Left cardiac atrium (tissue), 4 donors: ENCODE data around the gene PRPF40A. TPM values are rescaled to one million over a fixed set of nuclear protein-coding genes. Genes with fewer than 3 reads are reported as not detected.

Experiments used
- ATAC-seq, 2 donors: fragments of 200-7000 bp; cut with Tn5 transposase; one replicate each; pipeline ENCODE4 v1.9.1; 2020; ENCODE audit warnings: mild to moderate bottlenecking in 2 of 2, moderate library complexity in 2 of 2
- DNase-seq: peaks from one replicate; pipeline ENCODE4 v3.0.0-alpha.2; 2020
- intact Hi-C, 2 donors: fragments of 100-400 bp; cut with DNase I; formaldehyde crosslinking; loops; one replicate each; pipeline versions ENCODE4 v1.14.1 to v1.15.1; 2022 to 2023
- total RNA-seq, 2 donors: library from RNA; stranded (reverse); fragmentation: NEBNext Ultra II Directional; extraction: Animal tissue kit (Norgen Biotek cat#: 25700); gene quantifications; one replicate each; pipeline ENCODE4 v1.2.1, GENCODE V29; 2021
- donor health status: DM: no; HTN: yes; CAD: no.
- donor health status: DM: no; HTN: yes; CAD: no; lungs with severe emphysema.
- donor health status: DM: yes; HTN: yes; CAD: no.
- donor health status: Dilated cardiomyopathy.

The PRPF40A gene
- total RNA-seq, 2 donors from 2014 or later: 36.7 to 51.1 TPM

DNA sequence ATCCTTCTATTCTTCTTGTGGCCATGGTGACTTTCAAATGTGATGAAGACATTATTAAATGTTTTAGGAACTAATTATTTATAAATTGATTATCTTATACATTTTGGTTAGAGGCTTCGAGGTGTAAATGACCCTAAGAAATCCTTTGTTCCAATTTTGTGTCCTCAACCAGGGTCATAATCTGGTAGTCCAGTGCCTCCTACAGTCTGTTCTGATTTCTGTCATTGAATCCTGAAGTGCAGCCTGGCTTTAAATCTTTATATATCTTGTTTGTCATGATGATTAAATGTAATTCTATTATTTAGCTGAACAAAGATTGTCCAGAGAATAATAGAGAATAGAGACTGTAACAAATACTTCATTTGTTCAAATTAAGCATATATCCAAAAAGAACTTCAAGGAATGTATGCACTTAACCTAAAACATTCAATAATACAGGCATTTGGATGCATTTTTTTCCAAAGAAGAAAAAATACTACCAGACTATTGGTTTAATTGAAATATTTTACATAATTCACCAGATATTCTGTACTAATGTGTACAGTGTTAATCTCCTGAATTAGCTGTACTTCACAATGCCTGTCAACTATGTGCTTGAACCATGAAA lies 89.8 kb downstream of the PRPF40A start:
- ATAC-seq: peak in 1 of 2 donors; percentile 63

DNA sequence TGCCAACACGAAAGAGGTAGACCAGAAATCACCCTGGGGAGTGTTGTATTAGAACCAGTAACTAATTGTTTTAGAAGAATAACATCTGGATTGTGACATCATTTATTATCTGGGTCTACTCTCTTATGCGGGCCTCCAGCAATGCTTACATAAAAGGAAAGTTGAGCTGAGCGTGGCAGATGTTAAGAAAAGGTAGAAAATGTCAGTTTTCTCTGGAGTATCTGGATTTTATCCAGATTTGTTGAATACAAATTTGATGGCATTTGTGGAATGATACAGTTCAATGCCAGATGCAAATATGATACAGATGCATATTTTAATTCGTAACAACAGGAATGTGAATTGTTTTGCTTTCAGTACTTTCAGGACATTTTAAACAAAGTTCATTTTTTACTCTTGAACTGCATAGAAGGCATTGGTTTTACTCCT lies 90.3 kb downstream of the PRPF40A start:
- ATAC-seq (no peak), DNase-seq (no peak)
- intact Hi-C loops: loop anchor here in 1 of 2 donors (5.0 to 10.0 kb wide), 2 partner anchors 292 to 590 kb away; partner anchors contain the start of gene FMNL2

More for the DNA sequence above, 89.8 kb downstream of the PRPF40A start:
- DNase-seq: no peak
- intact Hi-C loops: loop anchor here in 1 of 2 donors (5.0 to 10.0 kb wide), 2 partner anchors 293 to 590 kb away; partner anchors contain the start of gene FMNL2

DNA sequence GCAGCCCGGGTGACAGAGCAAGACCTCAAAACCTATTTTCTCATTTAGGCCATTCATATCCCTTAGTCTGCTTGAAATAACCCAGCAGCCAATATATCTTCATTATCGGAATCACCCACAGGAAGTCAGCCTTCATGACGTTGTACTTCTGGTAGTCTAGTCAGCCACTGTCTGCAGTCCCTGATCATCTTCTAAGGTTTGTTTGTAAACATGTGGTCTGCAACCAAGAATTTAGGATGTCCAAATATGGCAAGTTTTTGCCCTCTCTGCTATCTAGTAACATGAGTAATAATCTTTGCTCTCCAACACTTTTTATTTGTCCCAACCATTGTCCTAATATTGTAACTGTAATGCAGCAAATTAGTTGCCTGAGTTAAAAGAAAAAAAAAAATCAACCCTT lies 92.5 kb downstream of the PRPF40A start:
- ATAC-seq: no peak
- no peak for DNase-seq
- intact Hi-C loops: loop anchor here in 1 of 2 donors (5.0 to 10.0 kb wide), 2 partner anchors 290 to 588 kb away; partner anchors contain the start of gene FMNL2

DNA sequence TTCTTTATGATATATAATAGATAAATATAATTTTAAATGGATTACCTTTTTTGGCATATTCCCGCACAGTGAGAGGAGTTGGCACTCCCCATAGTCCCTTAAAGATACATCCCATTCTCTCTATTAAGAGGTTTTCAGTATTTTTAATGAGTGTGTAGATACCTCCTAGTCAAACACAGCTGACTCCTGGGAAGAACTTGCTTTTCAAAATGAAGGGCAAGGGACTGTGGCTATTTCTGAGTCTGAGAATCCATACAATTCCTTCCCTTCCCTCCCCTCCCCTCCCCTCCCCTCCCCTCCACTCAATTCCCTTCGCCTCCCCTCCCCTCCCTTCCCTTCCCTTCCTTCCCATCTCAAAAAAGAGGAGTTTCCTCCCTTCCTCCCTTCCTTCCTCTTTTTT lies 93.5 kb downstream of the PRPF40A start:
- intact Hi-C loops: loop anchor here in 1 of 2 donors (10.0 kb wide), 1 partner anchor 289 kb away; the partner anchor contains the start of gene FMNL2
- ATAC-seq (no peak), DNase-seq (no peak)

DNA sequence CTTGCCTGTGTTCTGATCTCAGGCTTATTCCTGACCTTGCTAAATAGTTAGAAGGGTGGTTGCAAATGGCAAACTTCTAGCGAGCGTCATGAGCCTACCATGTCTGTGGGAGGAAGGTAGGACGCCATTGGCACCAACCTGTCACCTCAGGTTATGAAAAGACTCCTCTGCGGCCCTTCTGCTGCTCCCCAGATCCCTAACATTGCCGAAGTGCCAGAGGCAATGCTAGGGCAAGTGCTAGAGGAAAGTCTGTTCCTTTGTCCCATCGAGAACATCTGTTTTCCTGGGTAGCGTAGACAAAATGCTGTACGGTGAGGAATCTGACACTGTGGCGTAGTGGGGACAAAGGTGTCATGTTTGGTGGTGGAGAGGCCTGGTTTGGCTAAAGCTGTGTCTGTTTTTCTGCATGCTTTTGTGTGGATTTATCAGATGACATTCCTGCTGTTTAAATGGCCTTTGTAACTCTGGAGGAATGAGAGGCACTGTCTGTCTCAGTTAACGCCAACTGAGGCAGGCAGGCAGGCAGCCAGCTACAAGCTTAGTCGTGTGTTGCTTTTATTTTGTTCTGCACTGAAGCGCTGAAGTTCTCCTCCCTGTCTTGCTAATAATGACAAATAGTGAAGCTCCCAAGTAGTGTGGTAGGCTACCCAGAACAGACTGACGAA lies 94.1 kb downstream of the PRPF40A start:
- ATAC-seq (no peak), DNase-seq (no peak)
- intact Hi-C loops: loop anchor here in 1 of 2 donors (10.0 kb wide), 1 partner anchor 288 kb away; the partner anchor contains the start of gene FMNL2

DNA sequence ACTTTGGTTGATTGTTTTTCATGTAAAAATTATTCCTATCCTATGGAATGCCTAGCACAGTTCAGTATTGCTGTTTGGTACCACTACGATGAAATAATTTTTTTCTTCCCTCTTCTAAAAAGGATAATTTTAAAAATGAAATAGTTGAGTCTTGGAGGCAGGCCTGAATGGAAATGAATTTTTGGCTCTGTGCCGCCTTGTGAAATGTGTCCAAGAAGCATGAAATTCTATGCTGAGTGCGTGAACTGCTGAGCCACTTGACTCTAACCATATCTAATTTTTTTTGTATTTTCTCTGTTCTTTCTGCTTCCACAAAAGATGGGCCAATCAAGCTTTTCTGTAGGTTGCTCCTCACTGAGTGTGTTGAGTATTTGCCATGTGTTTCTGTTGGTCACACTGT lies 95.0 kb downstream of the PRPF40A start:
- no peak for ATAC-seq
- no peak for DNase-seq
- intact Hi-C loops: loop anchor here in 1 of 2 donors (10.0 kb wide), 1 partner anchor 287 kb away; the partner anchor contains the start of gene FMNL2

DNA sequence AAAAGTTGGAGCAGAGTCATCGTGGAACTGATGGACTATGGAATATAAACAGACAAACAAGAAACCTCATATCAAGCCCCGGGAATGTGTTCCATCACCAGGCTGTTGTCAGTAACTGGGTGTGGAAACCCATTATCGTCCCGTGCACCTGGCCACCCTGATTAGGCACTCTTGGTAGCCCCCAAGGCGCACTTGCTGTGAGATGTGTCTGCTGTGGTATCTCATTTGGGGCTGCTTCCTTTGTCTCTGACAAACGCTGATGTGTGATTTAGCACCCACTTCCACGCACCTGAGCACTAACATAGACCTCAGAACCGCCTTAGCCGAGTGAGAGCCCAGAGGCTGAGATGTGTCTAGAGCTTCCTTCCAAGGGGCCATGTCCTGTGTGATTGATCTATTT lies 96.3 kb downstream of the PRPF40A start:
- intact Hi-C loops: loop anchor here in 1 of 2 donors (10.0 kb wide), 1 partner anchor 286 kb away; the partner anchor contains the start of gene FMNL2
- no peak for ATAC-seq
- no peak for DNase-seq

DNA sequence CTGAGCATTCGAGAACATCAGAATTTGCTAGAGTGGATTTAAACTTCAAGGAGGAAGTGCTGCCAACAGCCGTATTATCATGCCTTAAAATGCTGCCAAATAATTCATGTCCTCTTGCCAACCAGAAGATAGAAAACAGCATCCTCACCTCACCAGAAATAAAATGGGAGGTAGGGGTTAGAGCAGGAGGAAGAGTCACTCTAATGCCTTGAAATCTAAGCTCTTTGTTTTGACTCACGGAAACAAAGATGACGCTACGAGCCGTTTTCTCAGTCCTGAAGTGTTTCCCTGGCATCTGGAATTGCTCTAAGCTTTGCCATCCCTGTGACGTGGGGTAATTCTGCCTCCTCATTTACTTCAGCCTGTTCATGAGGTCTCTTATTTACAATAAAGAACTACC lies 97.1 kb downstream of the PRPF40A start:
- DNase-seq (no peak), ATAC-seq (peak; percentile 38 to 72)
- intact Hi-C loops: loop anchor here in 1 of 2 donors (10.0 kb wide), 1 partner anchor 285 kb away; the partner anchor contains the start of gene FMNL2

DNA sequence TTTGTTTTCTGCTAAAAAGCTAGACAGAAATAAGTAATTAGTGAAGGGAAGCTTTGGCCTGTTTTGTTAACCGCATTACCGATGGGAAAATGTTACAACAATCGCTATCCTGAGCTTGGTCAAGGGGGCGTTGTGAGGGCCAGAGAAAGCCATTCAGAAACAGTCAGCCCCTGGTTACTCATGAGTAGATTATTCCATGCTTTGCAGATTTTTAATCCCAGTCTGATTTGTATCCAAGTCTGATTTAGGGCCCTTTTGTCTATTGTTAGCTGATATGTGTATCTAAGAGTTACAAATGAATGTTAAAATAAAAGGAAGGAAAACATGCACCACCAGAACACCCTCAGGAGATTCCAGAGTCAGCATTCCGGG lies 99.1 kb downstream of the PRPF40A start:
- no peak for ATAC-seq
- intact Hi-C loops: no loop called here
- DNase-seq: no peak

DNA sequence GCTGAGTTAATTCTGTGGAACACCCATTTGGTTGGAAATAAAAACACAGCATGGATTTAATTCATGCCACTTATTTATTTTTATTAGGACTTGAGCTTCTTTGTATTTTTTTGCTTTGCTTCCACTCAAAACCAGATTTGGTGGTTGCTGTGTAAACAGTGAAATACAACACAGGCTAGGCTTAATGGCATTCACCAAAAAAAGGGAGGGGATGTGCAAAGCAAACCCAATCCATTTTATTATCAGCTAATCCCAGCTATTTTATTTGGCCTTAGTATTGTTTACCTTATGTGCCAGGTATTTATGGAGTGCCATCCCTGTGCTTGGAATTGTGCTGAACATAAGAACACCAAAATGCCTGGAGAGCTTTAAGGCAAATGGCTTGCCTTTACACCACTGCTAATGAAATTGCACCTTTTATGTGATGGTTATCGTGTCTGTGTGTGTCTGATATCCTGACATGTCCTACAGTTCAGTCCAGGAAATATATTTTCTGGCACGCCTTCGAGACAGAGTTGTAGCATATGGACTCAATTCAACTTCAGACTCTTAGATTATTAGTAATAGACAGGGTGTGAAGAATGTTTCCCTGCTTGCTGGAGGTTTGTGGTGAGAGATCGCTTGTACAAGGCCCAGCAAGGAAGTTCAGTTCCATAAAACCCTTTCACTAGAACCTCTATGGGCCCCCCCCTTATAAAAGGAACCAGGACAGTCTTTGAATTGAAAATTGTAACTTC lies 99.6 kb downstream of the PRPF40A start:
- intact Hi-C loops: no loop called here
- DNase-seq (no peak), ATAC-seq (no peak)

DNA sequence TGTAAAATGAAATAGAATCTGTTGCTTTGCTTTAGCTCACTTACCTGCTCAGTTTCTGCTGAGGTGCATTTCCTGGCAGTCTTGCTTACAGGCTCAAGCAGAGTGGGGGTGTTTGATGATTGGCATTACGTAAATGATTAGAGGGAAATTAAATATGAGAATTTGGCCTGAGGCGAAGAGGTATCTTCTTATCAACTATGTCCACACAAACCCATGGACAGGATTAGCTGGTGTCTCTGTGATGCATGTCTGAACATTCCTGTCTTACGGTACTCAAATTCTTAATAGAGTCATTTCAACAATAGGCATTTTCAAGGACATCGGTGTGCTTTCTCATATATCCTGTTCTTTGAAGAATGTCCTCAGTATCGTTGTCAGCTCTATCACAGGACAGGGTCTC lies 102.1 kb downstream of the PRPF40A start:
- DNase-seq (no peak), ATAC-seq (no peak)
- intact Hi-C loops: no loop called here

DNA sequence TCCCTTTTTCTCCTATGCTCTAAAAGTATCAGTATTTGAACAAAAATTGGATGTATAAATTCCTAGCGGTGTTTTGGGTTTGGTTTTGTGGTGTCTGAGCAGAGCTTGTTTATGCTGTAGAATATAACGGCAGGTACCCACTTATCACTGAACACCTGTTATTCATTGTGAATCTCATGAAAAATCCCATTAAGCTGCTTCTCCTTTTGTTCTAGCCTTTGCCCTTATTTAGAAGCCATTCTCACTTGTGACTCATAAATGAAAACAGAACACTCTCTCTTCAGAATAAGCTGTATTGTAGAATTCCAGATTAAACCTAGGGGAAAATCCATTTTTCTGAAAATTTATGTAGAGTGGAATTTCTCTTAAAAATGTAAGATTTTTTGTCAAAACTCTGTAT lies 104.0 kb downstream of the PRPF40A start:
- ATAC-seq (no peak), DNase-seq (no peak)
- intact Hi-C loops: no loop called here

DNA sequence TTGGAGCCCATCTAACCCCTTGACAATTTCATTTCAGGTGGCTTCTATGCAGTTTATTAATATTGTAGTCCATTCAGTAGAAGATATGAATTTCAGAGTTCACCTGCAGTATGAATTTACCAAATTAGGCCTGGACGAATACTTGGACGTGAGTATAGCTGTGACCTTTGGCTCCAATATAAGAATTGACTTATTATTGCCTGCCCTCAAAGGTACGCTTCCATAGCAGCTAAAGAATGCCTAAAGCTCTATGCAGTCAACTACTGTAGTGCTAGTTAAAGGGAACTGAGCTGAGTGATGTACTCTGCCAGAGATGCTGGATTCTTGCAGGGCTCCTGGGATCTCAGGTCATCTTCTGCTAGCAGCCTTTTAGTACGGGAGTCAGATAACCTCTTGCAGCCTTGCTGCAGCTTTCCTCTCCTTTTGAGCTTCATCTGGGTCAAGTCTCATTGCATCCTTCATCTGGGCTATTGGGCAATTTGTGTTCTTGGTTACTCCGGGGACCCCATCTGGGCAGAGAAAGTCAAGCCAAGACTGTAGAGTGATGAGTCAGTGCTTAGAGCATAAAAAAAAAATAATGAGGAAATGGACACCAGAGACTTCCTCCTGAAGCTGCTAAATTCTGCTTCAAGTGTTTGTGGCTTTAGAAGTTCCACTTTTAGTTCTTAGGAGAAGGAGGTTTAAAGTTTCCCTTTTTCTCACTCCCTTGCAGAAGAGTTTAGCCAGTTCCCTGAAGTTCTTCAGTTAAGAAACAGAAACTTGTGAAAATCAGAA lies 105.6 kb downstream of the PRPF40A start:
- DNase-seq (peak; percentile 40), ATAC-seq (peak; percentile 91 to 92)
- intact Hi-C loops: no loop called here

DNA sequence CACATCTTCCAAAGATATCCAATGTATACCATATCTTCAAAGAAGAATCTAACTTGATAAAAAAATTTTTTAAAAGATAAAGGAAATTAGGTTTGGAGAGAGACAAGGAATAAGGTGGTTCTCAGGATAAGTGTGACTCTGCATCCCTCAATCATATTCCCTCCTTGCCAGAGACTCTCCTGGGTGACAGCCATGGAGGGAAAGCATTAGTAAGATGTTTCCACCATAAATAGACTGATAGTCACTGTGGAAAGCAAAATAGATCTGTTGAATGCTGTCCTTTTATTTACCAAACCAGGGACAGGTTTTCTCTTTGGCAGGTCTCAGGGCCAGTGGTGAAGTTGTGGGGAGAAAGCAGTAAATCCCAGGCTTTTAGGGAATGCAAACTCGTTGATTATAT lies 107.6 kb downstream of the PRPF40A start:
- no peak for ATAC-seq
- intact Hi-C loops: no loop called here

DNA sequence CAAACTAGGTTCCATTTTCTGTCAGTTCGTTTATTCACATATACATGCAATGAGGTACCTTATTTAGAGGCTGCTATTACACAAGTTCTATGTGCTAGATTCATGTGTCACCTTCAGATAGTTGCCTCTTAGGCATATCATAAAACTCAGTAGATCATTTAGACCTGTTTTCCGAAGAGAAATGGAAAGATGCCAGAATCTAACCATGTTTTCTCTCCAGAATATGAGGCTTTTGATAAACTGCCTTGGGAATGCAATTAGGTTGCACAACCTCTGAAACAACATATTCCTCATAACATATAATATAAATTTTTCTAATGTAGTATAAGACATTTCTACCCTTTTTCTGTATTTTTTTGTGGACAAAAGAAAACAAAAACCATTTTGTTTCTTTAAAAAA lies 108.1 kb downstream of the PRPF40A start:
- DNase-seq: no peak
- intact Hi-C loops: no loop called here
- ATAC-seq: no peak

More for the DNA sequence above, 107.6 kb downstream of the PRPF40A start:
- DNase-seq: no peak

DNA sequence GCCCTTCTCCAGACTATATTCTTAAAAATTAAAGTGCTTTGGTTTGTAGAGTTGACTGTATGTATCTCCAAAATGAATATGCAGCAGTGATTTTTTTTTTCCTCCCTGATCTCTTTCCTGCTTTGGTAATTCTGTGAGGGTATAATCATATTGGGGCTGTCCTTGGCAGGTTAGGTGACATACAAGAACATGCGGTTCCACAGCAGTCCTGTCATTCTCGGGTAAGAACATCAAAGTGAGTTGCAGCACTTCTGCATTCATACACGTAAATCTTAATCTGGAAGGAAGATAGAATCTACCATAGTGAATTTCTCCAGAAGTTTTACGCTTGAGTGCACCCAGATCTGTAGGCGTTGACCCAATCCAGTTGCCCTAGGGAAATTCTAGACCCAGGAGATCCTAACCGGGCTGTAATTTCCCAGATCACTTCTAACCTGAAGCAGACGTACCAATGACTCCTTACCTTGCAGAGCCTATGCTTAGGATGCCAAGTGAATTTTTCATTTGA lies 109.4 kb downstream of the PRPF40A start:
- DNase-seq (no peak), ATAC-seq (no peak)
- intact Hi-C loops: no loop called here

DNA sequence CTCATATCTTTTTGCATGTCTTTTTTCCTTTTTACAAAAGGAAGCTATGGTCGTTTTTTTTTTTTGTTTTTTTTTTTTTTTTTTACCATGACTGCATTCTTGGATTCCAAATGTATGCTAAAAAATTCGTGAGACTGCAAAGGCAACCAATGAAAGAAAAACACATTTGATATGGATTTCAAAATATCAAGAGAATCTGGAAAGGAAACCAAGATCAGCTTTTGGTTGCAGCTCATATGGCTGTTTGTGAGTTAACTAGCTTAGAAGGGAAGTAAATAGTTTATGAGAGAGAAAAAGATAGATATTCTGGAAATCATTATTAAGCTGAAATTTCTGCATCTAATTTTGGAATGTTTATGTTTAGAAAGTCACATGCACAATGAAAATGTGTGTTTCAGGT lies 110.3 kb downstream of the PRPF40A start:
- DNase-seq: no peak
- intact Hi-C loops: no loop called here
- ATAC-seq: no peak

DNA sequence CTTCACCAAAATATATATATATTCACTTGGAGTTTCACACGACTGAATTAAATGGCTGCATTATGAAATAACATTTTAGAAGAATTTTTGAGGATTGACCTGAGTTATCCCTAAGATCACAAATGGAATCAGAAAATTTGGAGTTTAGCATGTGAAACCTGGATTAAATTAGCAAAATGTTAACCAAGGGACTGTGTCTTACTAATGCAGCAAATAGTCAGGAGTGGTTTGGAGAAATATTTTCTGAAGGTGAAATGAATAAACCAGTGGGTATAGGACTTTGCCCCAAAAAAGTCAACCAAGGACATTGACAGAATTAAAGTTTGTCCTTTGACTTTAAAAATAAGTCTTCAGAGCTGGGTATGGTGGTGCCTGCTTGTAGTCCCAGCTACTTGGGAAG lies 111.2 kb downstream of the PRPF40A start:
- ATAC-seq (no peak), DNase-seq (no peak)
- intact Hi-C loops: no loop called here

DNA sequence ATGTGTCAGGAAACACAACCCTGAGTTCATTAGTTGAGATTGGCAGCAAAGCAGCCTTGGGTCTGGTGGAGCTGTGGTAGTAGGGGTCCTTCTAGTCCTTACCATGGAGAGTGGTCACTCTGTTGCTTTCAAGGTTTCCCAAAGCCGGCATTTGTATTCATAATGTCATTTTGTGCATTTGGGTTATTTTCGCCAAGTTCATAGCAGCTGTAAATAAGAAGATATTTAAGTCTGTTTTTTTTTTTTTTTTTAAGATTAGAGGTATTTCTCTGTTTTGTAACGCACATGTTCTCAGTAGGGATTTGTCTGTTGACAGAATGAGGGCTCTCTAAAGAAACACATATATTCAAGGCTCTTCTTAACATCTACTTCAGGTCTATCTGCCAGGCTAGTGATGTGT lies 114.1 kb downstream of the PRPF40A start:
- intact Hi-C loops: no loop called here
- ATAC-seq (no peak), DNase-seq (no peak)
